Kidney (tissue), 14 donors: ENCODE results near the gene INPP5A. TPM values are rescaled to one million over a fixed set of nuclear protein-coding genes. Genes with fewer than 3 reads are reported as not detected.

ENCODE experiments used
- DNase-seq, 5 donors: peaks; one replicate each; pipeline ENCODE4 v3.0.0-alpha.2; 2013 to 2020
- FAIRE-seq: peaks from 2 replicates; lab custom pipeline; 2012; peaks lifted over from hg19 to GRCh38; lab: Jason Lieb, UNC
- H3K27ac ChIP-seq, 2 donors: one replicate each; pipeline ENCODE4 v1.7.0; 2013; ENCODE audit warnings: low read depth in 2 of 2, low read length in 2 of 2, inconsistent platforms in 1 of 2
- H3K27me3 ChIP-seq: one replicate; pipeline ENCODE4 v1.7.1; 2013; ENCODE audit warnings: low read length, inconsistent platforms; ENCODE audit not compliant: control insufficient read depth, insufficient read depth
- H3K36me3 ChIP-seq, 3 donors: one replicate each; pipeline versions ENCODE4 v1.7.0 to v1.7.1; 2013; ENCODE audit warnings: low read length in 3 of 3, control low read depth in 1 of 3, inconsistent platforms in 1 of 3; ENCODE audit not compliant: insufficient read depth in 3 of 3, control insufficient read depth in 2 of 3
- H3K4me1 ChIP-seq, 3 donors: one replicate each; pipeline versions ENCODE4 v1.7.0 to v1.7.1; 2013; ENCODE audit warnings: low read length in 3 of 3, inconsistent platforms in 1 of 3, low read depth in 1 of 3; ENCODE audit not compliant: control insufficient read depth in 2 of 3, insufficient read depth in 2 of 3
- H3K4me3 ChIP-seq, 3 donors: one replicate each; pipeline versions ENCODE4 v1.7.0 to v1.8.1; 2013; ENCODE audit warnings: low read length in 3 of 3, control low read depth in 1 of 3, inconsistent platforms in 1 of 3
- H3K9ac ChIP-seq, 3 donors: one replicate each; pipeline versions ENCODE4 v1.7.0 to v1.7.1; 2013; ENCODE audit warnings: low read length in 3 of 3, control low read depth in 1 of 3, inconsistent platforms in 1 of 3
- H3K9me3 ChIP-seq, 3 donors: one replicate each; pipeline versions ENCODE4 v1.7.0 to v1.7.1; 2013; ENCODE audit warnings: low read length in 3 of 3, control low read depth in 1 of 3, inconsistent platforms in 1 of 3; ENCODE audit not compliant: control insufficient read depth in 2 of 3, insufficient read depth in 1 of 3
- CTCF ChIP-seq: IDR thresholded peaks from 3 replicates; pipeline ENCODE4 v1.5.1; 2012; ENCODE audit warnings: mild to moderate bottlenecking, moderate library complexity, borderline replicate concordance; ENCODE audit not compliant: insufficient read depth; ENCODE audit errors: extremely low read depth
- intact Hi-C: fragments of 100-400 bp; cut with DNase I; formaldehyde crosslinking; loops from one replicate; pipeline ENCODE4 v1.11.1; 2022
- polyA plus RNA-seq: library from polyadenylated mRNA; stranded (reverse); fragments of 350-450 nt; fragmentation: Illumina TruSeq; extraction: RNeasy Lipid Tissue Mini Kit (QIAGEN cat#74804); gene quantifications from one replicate; pipeline ENCODE4 v1.2.3, GENCODE V29; 2014; ENCODE audit warnings: low read depth, low replicate concordance; ENCODE audit not compliant: insufficient read depth
- total RNA-seq: library from RNA; stranded (reverse); fragmentation: NEBNext Ultra II Directional; extraction: Animal tissue kit (Norgen Biotek cat#: 25700); gene quantifications from one replicate; pipeline ENCODE4 v1.2.1, GENCODE V29; 2021
- donor health status: control.
- donor health status: control.
- donor health status: control.
- donor health status: control.
- donor health status: control.
- donor health status: DM: yes; HTN: yes; CAD: no.
- donor health status: Normal renal cell carcinoma (clear cell type).

The INPP5A gene
- total and polyA plus RNA-seq, 2 donors from 2014 or later: 20.8 to 40.3 TPM

DNA sequence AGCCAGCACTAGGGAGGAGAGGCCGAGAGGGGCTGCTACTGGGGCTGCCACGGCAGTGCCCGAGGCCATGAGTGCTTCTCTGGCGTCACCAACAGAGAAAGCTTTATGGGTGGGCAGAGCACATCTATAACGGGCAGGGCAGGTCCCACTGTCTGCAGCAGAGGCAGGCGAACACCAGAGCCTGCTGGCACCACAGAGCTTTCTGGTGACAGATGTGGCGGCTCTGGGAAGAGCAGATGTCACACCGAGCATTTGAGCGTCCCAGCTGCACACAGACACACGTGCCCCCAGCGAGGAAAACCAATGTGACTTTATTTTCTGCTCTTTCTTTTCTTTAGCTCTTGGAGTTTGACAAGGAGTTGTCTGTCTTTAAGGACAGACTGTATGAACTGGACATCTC is 227.8 kb downstream of the INPP5A start:
- DNase-seq: no peak
- no peak overlapping the region for H3K9ac ChIP-seq
- no peak for TF ChIP-seq CTCF
- H3K9me3 ChIP-seq: no peaks in the 10 kb centered on the region
- no peaks in the 10 kb centered on the region for H3K4me1 ChIP-seq
- H3K27me3 ChIP-seq: no peaks in the 10 kb centered on the region
- no peak overlapping the region for H3K27ac ChIP-seq
- intact Hi-C loops: no loop called here
- peaks cover 0 to 7% (median 0%) of the 10 kb centered on the region in 3 donors for H3K36me3 ChIP-seq
- no peak overlapping the region for H3K4me3 ChIP-seq
- FAIRE-seq: no peak

DNA sequence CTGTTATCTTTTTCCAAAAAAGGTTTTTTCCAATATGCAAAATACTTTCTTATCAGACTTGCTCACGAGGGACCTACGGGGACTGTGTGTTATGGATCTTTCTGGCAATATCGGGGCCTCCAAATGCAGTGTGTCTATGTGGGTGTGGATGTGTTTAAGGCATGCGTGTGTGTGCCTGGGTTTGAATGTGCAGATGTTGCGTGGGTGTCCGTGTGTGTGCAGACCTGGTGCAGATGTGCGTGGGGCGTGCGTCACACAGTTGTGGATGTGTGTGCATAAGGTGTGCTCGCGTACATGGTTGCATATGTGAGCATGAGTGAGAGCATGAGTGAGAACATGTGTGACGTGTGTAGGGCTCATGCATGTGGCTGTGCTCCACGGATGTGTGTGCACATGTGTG is 228.7 kb downstream of the INPP5A start:
- no peak for FAIRE-seq
- no peaks in the 10 kb centered on the region for H3K27me3 ChIP-seq
- no peak overlapping the region for H3K4me3 ChIP-seq
- no peak for DNase-seq
- intact Hi-C loops: no loop called here
- no peaks in the 10 kb centered on the region for H3K9me3 ChIP-seq
- H3K27ac ChIP-seq: no peak overlapping the region
- H3K36me3 ChIP-seq: peaks cover 0 to 7% (median 0%) of the 10 kb centered on the region in 3 donors
- TF ChIP-seq CTCF: no peak
- H3K4me1 ChIP-seq: no peaks in the 10 kb centered on the region
- no peak overlapping the region for H3K9ac ChIP-seq

DNA sequence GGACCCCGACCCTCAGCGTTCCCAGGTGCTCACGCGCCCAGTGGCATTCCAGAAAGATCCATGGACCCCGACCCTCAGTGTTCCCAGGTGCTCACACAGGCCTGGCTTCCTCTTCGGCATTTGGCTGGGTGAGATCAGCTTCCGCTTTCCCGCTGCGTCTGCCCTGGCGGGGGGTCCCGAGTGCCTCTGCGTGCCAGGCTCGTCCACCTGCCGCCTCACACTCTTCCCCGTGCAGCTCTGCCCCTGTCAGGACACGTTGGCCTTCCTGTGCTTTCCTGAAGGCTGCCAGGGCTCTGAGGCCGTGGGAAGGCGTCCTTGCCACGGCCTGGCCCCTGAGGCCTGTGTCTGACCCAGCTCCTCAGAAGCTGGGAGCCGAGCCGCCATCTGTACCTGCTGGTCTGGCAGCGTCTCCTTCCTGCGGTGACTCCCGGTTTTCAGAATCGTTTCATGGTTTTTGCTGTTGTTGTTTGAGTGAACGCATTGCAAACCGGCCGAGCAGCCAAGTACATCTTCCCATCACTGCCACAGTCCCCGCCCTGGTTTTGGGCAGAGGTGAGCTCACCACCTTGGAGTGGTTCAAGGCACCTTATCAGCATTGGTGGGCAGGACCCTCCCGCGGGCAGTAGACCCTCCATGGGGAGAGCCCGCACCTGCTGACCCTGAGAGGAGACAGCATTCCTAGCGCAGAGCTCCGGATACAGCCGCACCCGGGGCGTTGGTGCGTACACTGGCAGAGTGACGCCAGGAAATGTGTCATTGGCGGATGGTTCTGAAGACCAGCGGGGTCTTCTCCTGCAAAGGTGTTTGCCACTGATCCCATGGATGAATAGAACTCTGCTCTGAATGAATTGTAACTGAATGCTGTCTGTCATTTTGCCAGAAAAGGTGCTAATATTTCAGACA is 231.0 kb downstream of the INPP5A start:
- no peaks in the 10 kb centered on the region for H3K27me3 ChIP-seq
- H3K9ac ChIP-seq: no peak overlapping the region
- DNase-seq (no peak), FAIRE-seq (no peak)
- intact Hi-C loops: no loop called here
- no peak overlapping the region for H3K4me3 ChIP-seq
- H3K9me3 ChIP-seq: no peaks in the 10 kb centered on the region
- H3K36me3 ChIP-seq: peaks cover 0 to 4% (median 0%) of the 10 kb centered on the region in 3 donors
- H3K27ac ChIP-seq: no peak overlapping the region
- no peak for TF ChIP-seq CTCF
- no peaks in the 10 kb centered on the region for H3K4me1 ChIP-seq
